Stomach (tissue), 4 donors: ENCODE measurements around the gene BTG1.

Experiments used
- CTCF ChIP-seq, 7 experiments: fragments of 450-650 bp in 4 of 7; fragments of 200-600 bp in 3 of 7; sonication (generic) in 3 of 7; IDR thresholded peaks; one replicate each; pipeline ENCODE4 v1.5.1; 2016 to 2019; ENCODE audit warnings: antibody characterized with exemption in 7 of 7, control low read depth in 2 of 7, mild to moderate bottlenecking in 1 of 7
- POLR2A ChIP-seq, 4 donors: fragments of 450-650 bp; IDR thresholded peaks; one replicate each; pipeline ENCODE4 v1.6.1; 2016; ENCODE audit warnings: antibody characterized with exemption in 4 of 4, control low read depth in 2 of 4, mild to moderate bottlenecking in 1 of 4, moderate library complexity in 1 of 4
- POLR2AphosphoS5 ChIP-seq, 3 donors: sonication (generic); formaldehyde crosslinking; IDR thresholded peaks; one replicate each; pipeline ENCODE4 v1.6.1; 2016; ENCODE audit warnings: antibody characterized with exemption in 3 of 3

- no peak for TF ChIP-seq POLR2A (IDR thresholded peaks at IDR 0.05)
- TF ChIP-seq POLR2AphosphoS5 (IDR thresholded peaks at IDR 0.05): no peak
- no peak for TF ChIP-seq CTCF (IDR thresholded peaks at IDR 0.05)
Observed at GRCh38 chr12:92149563-92149962, 3.9 kb upstream of the BTG1 start.
